ENCODE measurements around the gene GRAP2. TPM values are rescaled to one million over a fixed set of nuclear protein-coding genes. Genes with fewer than 3 reads are reported as not detected.

Gene GRAP2
- total and polyA plus RNA-seq, 2 of the 8 experiments (the other 6 are each of a cell fraction or from before 2014, with no cell fraction given), result 0.08 TPM; not detected in 1

- TF ChIP-seq CTCF (IDR thresholded peaks at IDR 0.05; ENCODE audit: control extremely low read depth in 1 of 3, insufficient read depth in 1 of 3, low read depth in 1 of 3, low read length in 3 of 3) (no peak), BRCA1 (IDR thresholded peaks at IDR 0.05; ENCODE audit: low read depth, low read length) (no peak), SP4 (IDR thresholded peaks at IDR 0.05; ENCODE audit: low read length) (no peak)
Measured at GRCh38 chr22:40020956-40021355, 120.1 kb downstream of the GRAP2 start (continued).

All from H1 (cell line).